Lung (tissue), 12 donors: Measurements from ENCODE around the gene HES5. TPM values are rescaled to one million over a fixed set of nuclear protein-coding genes. Genes with fewer than 3 reads are reported as not detected.

Experiments used
- ATAC-seq: fragments of 200-7000 bp; cut with Tn5 transposase; one replicate; pipeline ENCODE4 v1.9.1; 2020; ENCODE audit warnings: moderate number of reproducible peaks; ENCODE audit not compliant: insufficient read depth, low FRiP score
- DNase-seq, 3 donors: peaks; one replicate each; pipeline ENCODE4 v3.0.0-alpha.2; 2013 to 2017
- H3K27ac ChIP-seq, 2 donors: one replicate each; pipeline ENCODE4 v1.5.1; 2013; ENCODE audit warnings: mild to moderate bottlenecking in 2 of 2, moderate library complexity in 2 of 2, control low read depth in 1 of 2, inconsistent platforms in 1 of 2, low read depth in 1 of 2, low read length in 1 of 2
- H3K27me3 ChIP-seq, 3 donors: one replicate each; pipeline ENCODE4 v1.5.1; 2013; ENCODE audit warnings: low read length in 2 of 3; ENCODE audit not compliant: control insufficient read depth in 3 of 3, insufficient read depth in 3 of 3
- H3K36me3 ChIP-seq, 4 donors: one replicate each; pipeline ENCODE4 v1.5.1; 2013; ENCODE audit warnings: low read length in 4 of 4, mild to moderate bottlenecking in 1 of 4, moderate library complexity in 1 of 4; ENCODE audit not compliant: control insufficient read depth in 4 of 4, insufficient read depth in 4 of 4
- H3K4me1 ChIP-seq, 5 donors: one replicate each; pipeline ENCODE4 v1.5.1; 2013; ENCODE audit warnings: low read length in 5 of 5, mild to moderate bottlenecking in 2 of 5, moderate library complexity in 1 of 5; ENCODE audit not compliant: control insufficient read depth in 5 of 5, insufficient read depth in 5 of 5
- H3K4me3 ChIP-seq: one replicate; pipeline ENCODE4 v1.5.1; 2013; ENCODE audit warnings: mild to moderate bottlenecking, control low read depth, moderate library complexity
- H3K9ac ChIP-seq, 2 donors: one replicate each; pipeline ENCODE4 v1.5.1; 2013; ENCODE audit warnings: low read length in 2 of 2, control low read depth in 1 of 2; ENCODE audit not compliant: insufficient read depth in 1 of 2
- H3K9me3 ChIP-seq, 4 donors: one replicate each; pipeline ENCODE4 v1.5.1; 2013; ENCODE audit warnings: low read length in 3 of 4, mild to moderate bottlenecking in 1 of 4, moderate library complexity in 1 of 4; ENCODE audit not compliant: control insufficient read depth in 4 of 4, insufficient read depth in 3 of 4
- CTCF ChIP-seq: IDR thresholded peaks from 2 replicates; pipeline ENCODE4 v1.5.1; 2012; ENCODE audit warnings: mild to moderate bottlenecking; ENCODE audit errors: control extremely low read depth, extremely low read depth
- WGBS, 2 donors: extraction: QIAGEN DNeasy Blood & Tissue Kit; methylation state at CpG; one replicate each; pipeline ENCODE4 v1.1.7; 2013; 5-methylcytosine and 5-hydroxymethylcytosine counted together
- polyA plus RNA-seq, 2 donors: library from polyadenylated mRNA; stranded (reverse); fragments of 200-250 nt; gene quantifications; one replicate each; pipeline ENCODE4 v1.2.1, GENCODE V29; 2013
- total RNA-seq, 2 donors: library from RNA; depleted of rRNA in 1 of 2; stranded (reverse); fragments of >200 nt in 1 of 2; gene quantifications; one replicate each; pipeline ENCODE4 v1.2.1, GENCODE V29; 2014 to 2021
- donor health status: control.
- donor health status: control.
- donor health status: Bipolar disorder and iron deficiency.
- donor health status: healthy.
- donor health status: DM: yes; HTN: yes; CAD: no.

Gene HES5
- total and polyA plus RNA-seq, 4 donors: 0.16 to 1.00 (median 0.36) TPM

GRCh38 chr1:2522230-2522629 is 7.8 kb downstream of the HES5 start:
- Histone ChIP-seq H3K36me3 (peaks cover 8 to 43% (median 28%) of the 10 kb centered on the region in 4 donors), H3K4me1 (peaks cover 9 to 25% (median 22%) of the 10 kb centered on the region in 5 donors), H3K9ac (no peak overlapping the region), H3K27ac (no peak overlapping the region), H3K27me3 (peaks cover 0 to under 1% (median 0%) of the 10 kb centered on the region in 3 donors), H3K4me3 (no peak overlapping the region), H3K9me3 (no peaks in the 10 kb centered on the region)
- WGBS, 2 donors: 91% methylated on average over 7 of the region's 7 CpGs
- no peak for TF ChIP-seq CTCF
- DNase-seq (no peak), ATAC-seq (no peak)

GRCh38 chr1:2520806-2521205 is 9.3 kb downstream of the HES5 start:
- Histone ChIP-seq H3K36me3 (peaks cover 8 to 57% (median 33%) of the 10 kb centered on the region in 4 donors), H3K9me3 (no peaks in the 10 kb centered on the region), H3K4me3 (no peak overlapping the region), H3K27me3 (no peaks in the 10 kb centered on the region), H3K4me1 (peaks cover 9 to 21% (median 16%) of the 10 kb centered on the region in 5 donors), H3K9ac (no peak overlapping the region), H3K27ac (no peak overlapping the region)
- no peak for ATAC-seq
- WGBS, 2 donors: 95 to 97% methylated on average over 21 of the region's 21 CpGs
- TF ChIP-seq CTCF: no peak
- no peak for DNase-seq

GRCh38 chr1:2520206-2520605 is 9.9 kb downstream of the HES5 start:
- Histone ChIP-seq H3K9ac (no peak overlapping the region), H3K9me3 (no peaks in the 10 kb centered on the region), H3K27me3 (no peaks in the 10 kb centered on the region), H3K4me3 (no peak overlapping the region), H3K27ac (no peak overlapping the region), H3K36me3 (peaks cover 8 to 63% (median 34%) of the 10 kb centered on the region in 4 donors), H3K4me1 (peaks cover 7 to 18% (median 15%) of the 10 kb centered on the region in 5 donors)
- TF ChIP-seq CTCF: no peak
- no peak for DNase-seq
- ATAC-seq: no peak
- WGBS, 2 donors: 95 to 98% methylated on average over 18 to 20 of the region's 20 CpGs

GRCh38 chr1:2519729-2520128 is 10.3 kb downstream of the HES5 start:
- no peak overlapping the region for H3K9ac ChIP-seq
- WGBS, 2 donors: 96 to 99% methylated on average over 30 of the region's 30 CpGs
- H3K4me1 ChIP-seq: peaks cover 4 to 13% (median 11%) of the 10 kb centered on the region in 5 donors
- DNase-seq (no peak), ATAC-seq (no peak)
- H3K36me3 ChIP-seq: peaks cover 8 to 68% (median 36%) of the 10 kb centered on the region in 4 donors
- H3K4me3 ChIP-seq: no peak overlapping the region
- H3K27me3 ChIP-seq: no peaks in the 10 kb centered on the region
- no peaks in the 10 kb centered on the region for H3K9me3 ChIP-seq
- no peak overlapping the region for H3K27ac ChIP-seq
- no peak for TF ChIP-seq CTCF
